HCT116 (cell line): Measurements from ENCODE around the gene HADH. TPM values are rescaled to one million over a fixed set of nuclear protein-coding genes. Genes with fewer than 3 reads are reported as not detected.

ENCODE experiments used
- ATAC-seq: fragments of 200-7000 bp; cut with Tn5 transposase; 2 replicates; pipeline ENCODE4 v1.9.1; 2020; ENCODE audit warnings: mild to moderate bottlenecking, moderate library complexity
- BruUV-seq: library from RNA; stranded (reverse); fragments of 400-500 nt; replicated peaks from 2 replicates; lab custom pipeline; 2021; lab: Mats Ljungman, UMichigan
- CTCF ChIA-PET: fragments of 300-600 bp; sonication (Branson Sonifier 250); formaldehyde crosslinking; loops from one replicate; lab custom pipeline; 2021; ENCODE audit warnings: antibody characterized with exemption; lab: Charles Lee
- POLR2A ChIA-PET: fragments of 300-600, 350-600 bp; sonication (Branson Sonifier 250); formaldehyde crosslinking; loops from one replicate; lab custom pipeline; 2021; ENCODE audit warnings: antibody characterized with exemption; lab: Charles Lee
- RAD21 ChIA-PET, 2 experiments: fragments of 300-600 bp; sonication (Branson Sonifier 250); formaldehyde crosslinking; loops; one replicate each; lab custom pipeline; 2023; ENCODE audit warnings: low total read pairs in 2 of 2; ENCODE audit not compliant: uncharacterized antibody in 2 of 2, unreplicated experiment in 2 of 2, low non-redundant PET in 1 of 2; lab: Charles Lee
- DNase-seq: peaks from one replicate; pipeline ENCODE4 v3.0.0-alpha.2; 2010; ENCODE audit warnings: low read depth, low spot score
- H2AFZ ChIP-seq: fragments of 200-600 bp; shearing (Covaris generic), sonication (generic); 2 replicates; pipeline ENCODE4 v1.6.1; 2017; ENCODE audit warnings: low read depth, mixed run types, mixed read lengths, antibody characterized with exemption, low read length; ENCODE audit not compliant: poor library complexity, severe bottlenecking
- H3K27ac ChIP-seq: 2 replicates; pipeline ENCODE4 v1.5.1; 2012; ENCODE audit warnings: low read depth, low read length
- H3K27me3 ChIP-seq: fragments of 200-600 bp; sonication (generic); 2 replicates; pipeline ENCODE4 v1.6.1; 2016; ENCODE audit warnings: mixed run types, low read length, mixed read lengths; ENCODE audit not compliant: insufficient read depth
- H3K36me3 ChIP-seq, 2 experiments: fragments of 200-500 bp in 1 of 2; fragments of 200-600 bp in 1 of 2; sonication (Bioruptor generic) in 1 of 2; sonication (generic) in 1 of 2; 2 replicates each; pipeline versions ENCODE4 v1.5.1 to v1.6.1; 2014 to 2016; ENCODE audit warnings: low read length in 2 of 2, inconsistent platforms in 1 of 2, mixed read lengths in 1 of 2, mixed run types in 1 of 2; ENCODE audit not compliant: insufficient read depth in 2 of 2, control insufficient read depth in 1 of 2
- H3K4me1 ChIP-seq, 2 experiments: fragments of 200-600 bp in 1 of 2; sonication (generic) in 1 of 2; 2 replicates each; pipeline versions ENCODE4 v1.5.1 to v1.6.1; 2012 to 2017; ENCODE audit warnings: low read length in 2 of 2, inconsistent platforms in 1 of 2, mild to moderate bottlenecking in 1 of 2, mixed read lengths in 1 of 2, mixed run types in 1 of 2, moderate library complexity in 1 of 2; ENCODE audit not compliant: insufficient read depth in 2 of 2, control insufficient read depth in 1 of 2
- H3K4me2 ChIP-seq: fragments of 200-600 bp; sonication (generic); 2 replicates; pipeline ENCODE4 v1.6.1; 2017; ENCODE audit warnings: mixed run types, low read length, mixed read lengths
- H3K4me3 ChIP-seq, 2 experiments: fragments of 200-600 bp in 1 of 2; sonication (generic) in 1 of 2; replicated peaks in 1 of 2; 2 replicates each; pipeline ENCODE4 v1.5.1; 2011 to 2016; ENCODE audit warnings: low read length in 2 of 2, control low read depth in 1 of 2, low read depth in 1 of 2, mild to moderate bottlenecking in 1 of 2, mixed read lengths in 1 of 2, mixed run types in 1 of 2
- H3K79me2 ChIP-seq: fragments of 200-600 bp; sonication (generic); 2 replicates; pipeline ENCODE4 v1.6.1; 2017; ENCODE audit warnings: mild to moderate bottlenecking, mixed run types, low read length, moderate library complexity, mixed read lengths; ENCODE audit not compliant: insufficient read depth
- H3K9ac ChIP-seq: fragments of 200-600 bp; sonication (generic); 2 replicates; pipeline ENCODE4 v1.6.1; 2016; ENCODE audit warnings: low read length, mixed read lengths
- H3K9me2 ChIP-seq: fragments of 200-600 bp; sonication (generic), shearing (Covaris generic); 2 replicates; pipeline ENCODE4 v1.6.1; 2017; ENCODE audit warnings: mixed run types, mild to moderate bottlenecking, moderate library complexity; ENCODE audit not compliant: insufficient read depth
- H3K9me3 ChIP-seq, 2 experiments: fragments of 200-500 bp in 1 of 2; fragments of 200-600 bp in 1 of 2; sonication (Bioruptor generic) in 1 of 2; sonication (generic) in 1 of 2; 2 replicates each; pipeline ENCODE4 v1.6.1; 2014 to 2017; ENCODE audit warnings: low read length in 2 of 2, mixed read lengths in 2 of 2, inconsistent platforms in 1 of 2, low read depth in 1 of 2, mild to moderate bottlenecking in 1 of 2, mixed run types in 1 of 2, moderate library complexity in 1 of 2; ENCODE audit not compliant: control insufficient read depth in 1 of 2, insufficient read depth in 1 of 2
- H4K20me1 ChIP-seq: fragments of 200-600 bp; sonication (generic), shearing (Covaris generic); 2 replicates; pipeline ENCODE4 v1.6.1; 2017; ENCODE audit warnings: mixed run types, mild to moderate bottlenecking, moderate library complexity; ENCODE audit not compliant: insufficient read depth
- ATF3 ChIP-seq: IDR thresholded peaks from 2 replicates; pipeline ENCODE4 v1.6.1; 2012
- CBX3 ChIP-seq: IDR thresholded peaks from 2 replicates; pipeline ENCODE4 v1.6.1; 2012; ENCODE audit warnings: low read depth
- CEBPB ChIP-seq: IDR thresholded peaks from 2 replicates; pipeline ENCODE4 v1.6.1; 2012; ENCODE audit warnings: low read depth
- EGR1 ChIP-seq: IDR thresholded peaks from 2 replicates; pipeline ENCODE4 v1.6.1; 2012; ENCODE audit warnings: low read depth
- ELF1 ChIP-seq: IDR thresholded peaks from 2 replicates; pipeline ENCODE4 v1.6.1; 2012; ENCODE audit warnings: low read depth, borderline replicate concordance
- EZH2 ChIP-seq: fragments of 200-600 bp; sonication (generic); IDR thresholded peaks from 2 replicates; pipeline ENCODE4 v1.6.1; 2017; ENCODE audit warnings: antibody characterized with exemption, mixed run types
- EZH2phosphoT487 ChIP-seq: fragments of 200-600 bp; IDR thresholded peaks from 2 replicates; pipeline ENCODE4 v1.6.1; 2018; ENCODE audit warnings: antibody characterized with exemption, borderline replicate concordance
- POLR2A ChIP-seq: IDR thresholded peaks from 2 replicates; pipeline ENCODE4 v1.7.0; 2011; ENCODE audit warnings: borderline replicate concordance; ENCODE audit not compliant: insufficient read depth, insufficient read length; ENCODE audit errors: extremely low read depth
- POLR2AphosphoS5 ChIP-seq: IDR thresholded peaks from 2 replicates; pipeline ENCODE4 v1.6.1; 2011; ENCODE audit warnings: mild to moderate bottlenecking, low read depth, low read length, moderate library complexity
- RAD21 ChIP-seq: IDR thresholded peaks from 2 replicates; pipeline ENCODE4 v1.6.1; 2012; ENCODE audit warnings: low read depth, mild to moderate bottlenecking
- REST ChIP-seq: IDR thresholded peaks from 2 replicates; pipeline ENCODE4 v1.6.1; 2012; ENCODE audit warnings: low read depth
- SIN3A ChIP-seq: IDR thresholded peaks from 2 replicates; pipeline ENCODE4 v1.6.1; 2012; ENCODE audit warnings: low read depth
- TCF7L2 ChIP-seq: IDR thresholded peaks from 2 replicates; pipeline ENCODE4 v1.7.0; 2011; ENCODE audit warnings: borderline replicate concordance, inconsistent platforms; ENCODE audit not compliant: insufficient read depth, insufficient read length; ENCODE audit errors: extremely low read depth
- ZBTB33 ChIP-seq: IDR thresholded peaks from 2 replicates; pipeline ENCODE4 v1.6.1; 2011; ENCODE audit warnings: mild to moderate bottlenecking, low read length, moderate library complexity; ENCODE audit not compliant: insufficient replicate concordance; ENCODE audit errors: extremely low read depth
- ZFX ChIP-seq: fragments of 450-650 bp; IDR thresholded peaks from 2 replicates; pipeline ENCODE4 v1.6.1; 2017
- intact Hi-C: fragments of 100-400 bp; cut with micrococcal nuclease; formaldehyde crosslinking; loops from 2 replicates; pipeline ENCODE4 v1.10.0; 2022
- total RNA-seq: library from RNA; stranded (reverse); gene quantifications from one replicate; pipeline ENCODE4 v1.2.1, GENCODE V29; 2021; ENCODE audit not compliant: unreplicated experiment

HADH gene
- total RNA-seq, 1 experiment from 2014 or later, result 30.2 TPM

GRCh38 chr4:108029016-108029720 lies 39.5 kb downstream of the HADH start:
- ChIA-PET POLR2A (no interaction called here), RAD21 (no interaction called here)
- no peak for ATAC-seq
- Histone ChIP-seq H3K9ac (no peak overlapping the region), H3K4me1 (no peaks in the 10 kb centered on the region), H4K20me1 (no peaks in the 10 kb centered on the region), H3K36me3 (peaks cover 3 to 6% of the 10 kb centered on the region in 2 experiments; a peak in 3 of 4 replicates), H3K27me3 (no peaks in the 10 kb centered on the region), H3K4me3 (no peak overlapping the region)
- TF ChIP-seq CBX3, result no peak
- TF ChIP-seq POLR2A, result no peak
- no peak for TF ChIP-seq RAD21
- TF ChIP-seq EZH2, result no peak
- TF ChIP-seq CEBPB, result no peak
- no peak for TF ChIP-seq ELF1
- TF ChIP-seq ATF3, result no peak
- no peak for TF ChIP-seq POLR2AphosphoS5
- no peak for TF ChIP-seq REST
- no peak for TF ChIP-seq SIN3A
- no peak for TF ChIP-seq TCF7L2
- no peak for TF ChIP-seq EZH2phosphoT487
- TF ChIP-seq ZFX, result no peak
- no peak for TF ChIP-seq ZBTB33
- TF ChIP-seq EGR1, result no peak
- TF ChIP-seq, all 23 proteins: peak for 0
- CTCF ChIA-PET, result interaction anchor here (1.1 to 1.7 kb wide), 2 partner anchors 10 to 543 kb away, joined by 3 to 12 read pairs; no protein-coding TSS in a partner anchor
- no peaks in the 10 kb centered on the region for H3K79me2 ChIP-seq
- H2AFZ ChIP-seq, result no peak overlapping the region
- no peak for DNase-seq
- intact Hi-C loops, result no loop called here
- no peaks in the 10 kb centered on the region for H3K9me3 ChIP-seq
- no peak overlapping the region for H3K27ac ChIP-seq
- no TSS peak for BruUV-seq
- no peak overlapping the region for H3K4me2 ChIP-seq
- H3K9me2 ChIP-seq, result no peaks in the 10 kb centered on the region
